A549 treated with Mapracorat at 1 μM for 4 hours (cell line): Measurements from ENCODE around the gene SLC17A4. TPM values are rescaled to one million over a fixed set of nuclear protein-coding genes. Genes with fewer than 3 reads are reported as not detected.

Experiments
- total RNA-seq: library from RNA; stranded (reverse); fragments of 200-300 nt; extraction: Qiagen RNA extraction; gene quantifications from 5 replicates; pipeline ENCODE4 v1.2.3, GENCODE V29; 2022

Gene SLC17A4
- total RNA-seq: not detected in 5 replicates

DNA sequence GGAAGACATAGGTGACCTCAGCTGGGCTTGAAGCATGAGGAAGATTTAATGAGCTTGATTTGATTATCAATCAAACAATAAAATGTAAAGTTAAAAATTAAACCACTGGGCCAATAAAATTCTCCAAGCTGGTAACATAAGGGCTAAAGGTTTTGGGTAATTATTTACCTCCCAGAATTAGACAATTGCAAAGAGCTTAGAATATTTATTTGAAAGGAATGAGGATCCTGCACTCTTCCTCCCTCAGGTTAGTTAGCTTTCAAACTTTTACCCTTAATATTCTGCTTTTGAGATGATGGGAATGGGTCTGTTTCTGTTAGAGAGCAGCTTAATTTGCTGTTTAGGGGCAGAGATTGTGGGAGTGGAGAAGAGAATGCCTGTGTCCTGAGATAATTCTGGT, at the start of gene SLC17A4:
TSS of gene SLC17A4 (plus strand) at position 208 of the 400 bp plus-strand sequence. CDS start 7,221 bp downstream, outside the sequence.

Other genes with a start within 250 kb of the SLC17A4 start
- gene SCGN, start 102.5 kb upstream of the SLC17A4 start, total RNA-seq: 0.12 to 0.37 TPM (median 0.31 TPM) in 4 of 5 replicates, not detected in the other
- gene SLC17A1, start 77.3 kb downstream of the SLC17A4 start, total RNA-seq: 0.09 to 0.16 TPM (median 0.12 TPM) in 4 of 5 replicates, not detected in the other
- 0.82 to 1.1 TPM (median 0.93 TPM) in 5 replicates for gene SLC17A3, start 119.5 kb downstream of the SLC17A4 start, total RNA-seq
- gene SLC17A2, start 175.9 kb downstream of the SLC17A4 start, total RNA-seq: not detected in 5 replicates
- 1.6 to 2.1 TPM (median 1.7 TPM) in 5 replicates for gene TRIM38, start 208.1 kb downstream of the SLC17A4 start, total RNA-seq